ENCODE data around the gene STPG1. TPM values are rescaled to one million over a fixed set of nuclear protein-coding genes. Genes with fewer than 3 reads are reported as not detected.

The STPG1 gene
- total RNA-seq, 1 donor from 2014 or later, result 2.5 TPM

GRCh38 chr1:24392982-24393650, 20.5 kb downstream of the STPG1 start:
- no peak for DNase-seq (ENCODE audit: low read depth)

GRCh38 chr1:24392604-24392946, 21.0 kb downstream of the STPG1 start:
- no peak for DNase-seq (ENCODE audit: low read depth)

- DNase-seq (ENCODE audit: low read depth), result peak; percentile 66
Observed at GRCh38 chr1:24391882-24392603, 21.5 kb downstream of the STPG1 start.

- peak; percentile 81 for DNase-seq (ENCODE audit: low read depth)
Observed at GRCh38 chr1:24390924-24391782, 22.4 kb downstream of the STPG1 start.

- DNase-seq (ENCODE audit: low read depth), result no peak
Observed at GRCh38 chr1:24389231-24389678, 24.3 kb downstream of the STPG1 start.

- no peak for DNase-seq (ENCODE audit: low read depth)
Observed at GRCh38 chr1:24388331-24388885, 25.2 kb downstream of the STPG1 start.

GRCh38 chr1:24387636-24388175, 25.9 kb downstream of the STPG1 start:
- no peak for DNase-seq (ENCODE audit: low read depth)

- no peak for DNase-seq (ENCODE audit: low read depth)
Observed at GRCh38 chr1:24386931-24387330, 26.7 kb downstream of the STPG1 start.

GRCh38 chr1:24386241-24386640, 27.3 kb downstream of the STPG1 start:
- DNase-seq (ENCODE audit: low read depth), result peak; percentile 51

GRCh38 chr1:24385160-24385940, 28.2 kb downstream of the STPG1 start:
- DNase-seq (ENCODE audit: low read depth), result no peak

GRCh38 chr1:24384251-24385090, 29.1 kb downstream of the STPG1 start:
- DNase-seq (ENCODE audit: low read depth), result no peak

GRCh38 chr1:24383381-24383940, 30.1 kb downstream of the STPG1 start:
- no peak for DNase-seq (ENCODE audit: low read depth)

GRCh38 chr1:24382165-24382577, 31.4 kb downstream of the STPG1 start:
- DNase-seq (ENCODE audit: low read depth), result no peak

GRCh38 chr1:24381256-24381655, 32.3 kb downstream of the STPG1 start:
- no peak for DNase-seq (ENCODE audit: low read depth)

GRCh38 chr1:24380508-24380907, 33.1 kb downstream of the STPG1 start:
- DNase-seq (ENCODE audit: low read depth), result no peak

- DNase-seq (ENCODE audit: low read depth), result no peak
Observed at GRCh38 chr1:24379733-24380315, 33.8 kb downstream of the STPG1 start.

- DNase-seq (ENCODE audit: low read depth), result no peak
Observed at GRCh38 chr1:24374891-24375786, 38.4 kb downstream of the STPG1 start.

GRCh38 chr1:24373710-24374109, 39.9 kb downstream of the STPG1 start:
- no peak for DNase-seq (ENCODE audit: low read depth)

All from myocyte (in vitro differentiated cells).